Skin epidermis (tissue), 12 donors: ENCODE data around the gene OTOF.

Source experiments
- H3K27ac ChIP-seq, 21 experiments: fragments of 200-600 bp; sonication (generic) in 11 of 21; one replicate each; pipeline ENCODE4 v1.5.0; 2020; ENCODE audit warnings: mild to moderate bottlenecking in 3 of 21, inconsistent platforms in 2 of 21, moderate library complexity in 2 of 21
- H3K4me3 ChIP-seq, 7 experiments: fragments of 200-600 bp; sonication (generic) in 2 of 7; one replicate each; pipeline ENCODE4 v1.5.0; 2020; ENCODE audit warnings: inconsistent platforms in 2 of 7, mild to moderate bottlenecking in 2 of 7, moderate library complexity in 1 of 7

OTOF gene

DNA sequence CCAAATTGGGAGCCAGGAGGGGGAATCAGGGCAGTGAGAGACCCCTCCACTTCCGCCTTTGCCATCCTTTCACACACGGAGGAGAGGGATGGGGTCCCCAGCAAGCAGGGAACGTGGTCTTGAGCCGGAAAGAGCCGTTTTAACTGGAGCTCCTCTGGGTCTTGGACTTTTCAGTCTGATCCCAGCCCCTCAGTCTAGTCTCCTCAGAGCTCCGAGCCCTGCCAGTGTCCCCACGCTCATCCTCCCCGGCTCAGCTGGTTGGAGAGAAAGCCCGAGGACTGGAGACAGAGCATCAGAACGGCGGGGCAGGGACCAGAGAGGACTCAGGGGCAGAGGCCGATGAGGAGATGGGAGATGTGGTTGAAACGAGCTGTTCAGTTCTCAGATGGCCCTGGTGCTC lies 26.1 kb upstream of the OTOF start:
- peak overlapping the region in 5 of 7 experiments; percentile 22 to 42 (median 32) for H3K4me3 ChIP-seq
- H3K27ac ChIP-seq, result no peak overlapping the region

DNA sequence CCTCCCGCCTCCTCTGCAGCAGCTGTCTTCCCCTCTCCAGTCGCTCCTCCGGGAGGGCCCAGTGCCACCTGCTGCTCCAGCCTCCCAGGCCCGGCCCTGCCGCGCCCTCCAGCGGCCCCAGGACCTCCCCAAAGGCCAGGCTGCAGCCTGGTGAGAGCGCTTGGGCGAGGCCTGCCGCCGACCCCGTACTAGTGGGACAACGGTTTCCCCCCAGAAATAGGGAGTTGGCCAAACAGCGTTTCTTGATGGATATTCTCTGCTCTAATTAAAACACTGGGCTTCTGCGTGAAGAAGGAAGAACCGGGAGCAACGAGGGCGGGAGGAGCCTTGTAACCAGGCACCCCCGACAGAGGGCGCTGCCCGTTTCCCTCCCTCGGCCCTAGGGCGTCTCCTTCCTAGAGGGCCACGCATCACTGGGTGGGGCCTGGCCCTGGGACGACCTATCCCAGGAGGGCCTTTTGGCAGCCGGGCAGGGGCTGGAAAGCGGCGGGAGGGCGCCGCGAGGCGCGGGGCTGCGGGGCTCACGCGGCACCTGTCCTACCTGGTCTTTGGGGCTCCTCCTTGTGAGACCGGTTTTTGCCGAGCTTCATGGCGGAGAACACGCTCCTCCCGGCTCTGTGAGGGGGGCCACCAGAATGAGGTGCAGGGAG lies 25.4 kb upstream of the OTOF start:
- H3K27ac ChIP-seq, result peak overlapping the region in 1 of 21 experiments; percentile 37
- H3K4me3 ChIP-seq, result peak overlapping the region; percentile 22 to 42 (median 32)

DNA sequence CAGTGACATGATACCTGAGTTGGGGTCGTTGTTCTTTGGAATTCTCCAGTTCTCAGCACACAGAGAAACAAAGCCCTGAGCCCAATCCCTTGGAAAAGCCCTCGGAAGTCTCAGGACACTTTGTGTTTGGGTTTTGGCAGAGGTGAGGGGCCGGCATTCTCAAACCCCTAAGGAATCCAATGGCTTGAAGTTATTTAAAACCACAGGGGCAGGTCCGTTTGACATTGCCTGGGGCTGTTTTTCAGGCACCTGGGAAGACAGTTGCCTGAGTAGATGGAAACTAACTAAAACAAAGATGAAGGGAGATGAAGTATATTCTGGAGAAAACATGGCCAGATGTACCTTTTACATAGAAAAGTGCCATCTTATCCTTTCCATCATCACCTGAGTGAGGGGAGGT lies 22.5 kb upstream of the OTOF start:
- Histone ChIP-seq H3K4me3 (no peak overlapping the region), H3K27ac (no peak overlapping the region)

DNA sequence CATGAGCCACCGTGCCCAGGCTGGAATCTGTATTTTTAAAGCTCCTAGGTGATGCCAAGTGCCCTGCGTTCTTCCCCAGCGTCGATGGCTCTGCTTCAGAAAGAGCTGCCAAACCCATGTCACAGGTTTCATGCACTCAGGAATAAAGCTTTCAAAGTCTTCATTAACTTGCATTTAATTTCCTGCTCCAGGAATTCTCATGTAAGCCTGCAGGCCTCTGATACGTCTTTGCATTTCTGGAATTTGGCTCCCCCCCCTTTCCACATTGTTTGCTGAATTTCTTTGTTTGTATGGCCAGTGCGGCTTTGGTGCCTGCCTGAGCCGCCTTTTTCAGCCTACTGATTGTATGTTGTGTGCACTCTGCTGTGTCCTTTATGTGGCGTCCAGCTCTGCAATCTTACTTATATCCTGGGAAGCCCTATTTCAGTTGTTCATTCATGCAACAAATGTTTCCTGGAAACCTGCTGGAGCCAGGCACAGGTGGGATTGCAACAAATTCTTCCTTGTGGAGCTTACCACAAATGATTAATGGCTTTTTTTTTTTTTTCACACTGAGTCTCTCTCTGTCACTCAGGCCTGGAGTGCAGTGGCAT lies 17.9 kb upstream of the OTOF start:
- no peak overlapping the region for H3K4me3 ChIP-seq
- H3K27ac ChIP-seq, result no peak overlapping the region

DNA sequence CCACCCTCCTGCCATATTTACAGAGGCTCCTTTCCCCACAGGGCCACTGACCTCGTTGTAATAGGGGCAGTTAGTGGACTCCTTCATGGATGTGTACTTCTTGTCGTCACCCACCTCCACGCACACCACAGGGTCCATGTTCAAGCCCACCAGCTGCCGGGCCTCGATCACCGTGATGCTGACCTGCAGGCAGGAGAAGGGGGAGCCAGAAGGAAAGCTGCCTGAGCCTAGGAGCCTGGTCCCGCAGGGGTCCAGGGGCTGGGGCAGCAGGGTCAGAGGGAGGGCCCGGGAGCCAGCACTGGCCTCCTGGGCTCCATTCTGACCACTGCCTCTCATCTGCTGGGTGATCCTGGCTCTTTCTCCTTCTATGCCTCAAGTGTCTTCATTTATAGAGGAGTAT lies 17.0 kb upstream of the OTOF start:
- no peak overlapping the region for H3K4me3 ChIP-seq
- H3K27ac ChIP-seq, result no peak overlapping the region

DNA sequence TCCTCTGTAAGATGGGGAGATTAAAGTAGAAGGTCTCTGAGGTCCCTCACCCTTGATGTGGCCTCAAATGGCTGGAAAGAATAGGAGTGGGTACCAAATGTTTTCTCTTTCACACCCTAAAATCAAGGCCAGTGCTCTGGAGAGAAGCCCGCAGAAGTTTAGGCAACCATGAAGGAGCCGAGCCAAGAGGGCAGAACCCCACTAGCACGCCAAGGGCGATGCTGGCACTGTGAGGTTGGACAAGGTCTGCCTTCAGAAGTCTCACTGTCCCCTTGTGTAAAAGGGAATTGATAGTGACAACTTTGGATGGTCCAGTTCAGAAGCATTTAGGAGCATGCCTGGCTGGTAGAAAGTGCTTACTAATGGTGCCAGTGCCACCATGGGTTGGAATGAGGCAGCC lies 16.3 kb upstream of the OTOF start:
- Histone ChIP-seq H3K27ac (no peak overlapping the region), H3K4me3 (no peak overlapping the region)

DNA sequence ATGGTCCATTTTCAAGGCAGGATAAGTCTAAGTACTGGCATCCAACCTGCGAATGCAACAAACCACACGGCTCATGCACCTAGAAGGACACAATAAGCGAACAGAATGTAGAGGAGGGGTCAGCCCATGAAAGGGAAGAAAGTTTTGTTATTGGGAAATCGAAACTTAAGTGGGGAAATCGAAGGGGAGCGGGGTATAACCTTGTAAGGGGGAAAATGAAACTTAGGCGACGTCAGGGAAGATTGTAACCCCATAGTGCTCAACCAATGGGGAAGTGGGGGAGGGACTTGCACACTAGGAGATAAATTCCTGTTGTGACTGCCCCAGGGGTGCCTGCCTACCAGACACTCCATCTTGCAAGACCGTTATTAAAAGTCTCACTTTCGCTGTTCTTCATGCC lies 15.6 kb upstream of the OTOF start:
- Histone ChIP-seq H3K27ac (no peak overlapping the region), H3K4me3 (no peak overlapping the region)

DNA sequence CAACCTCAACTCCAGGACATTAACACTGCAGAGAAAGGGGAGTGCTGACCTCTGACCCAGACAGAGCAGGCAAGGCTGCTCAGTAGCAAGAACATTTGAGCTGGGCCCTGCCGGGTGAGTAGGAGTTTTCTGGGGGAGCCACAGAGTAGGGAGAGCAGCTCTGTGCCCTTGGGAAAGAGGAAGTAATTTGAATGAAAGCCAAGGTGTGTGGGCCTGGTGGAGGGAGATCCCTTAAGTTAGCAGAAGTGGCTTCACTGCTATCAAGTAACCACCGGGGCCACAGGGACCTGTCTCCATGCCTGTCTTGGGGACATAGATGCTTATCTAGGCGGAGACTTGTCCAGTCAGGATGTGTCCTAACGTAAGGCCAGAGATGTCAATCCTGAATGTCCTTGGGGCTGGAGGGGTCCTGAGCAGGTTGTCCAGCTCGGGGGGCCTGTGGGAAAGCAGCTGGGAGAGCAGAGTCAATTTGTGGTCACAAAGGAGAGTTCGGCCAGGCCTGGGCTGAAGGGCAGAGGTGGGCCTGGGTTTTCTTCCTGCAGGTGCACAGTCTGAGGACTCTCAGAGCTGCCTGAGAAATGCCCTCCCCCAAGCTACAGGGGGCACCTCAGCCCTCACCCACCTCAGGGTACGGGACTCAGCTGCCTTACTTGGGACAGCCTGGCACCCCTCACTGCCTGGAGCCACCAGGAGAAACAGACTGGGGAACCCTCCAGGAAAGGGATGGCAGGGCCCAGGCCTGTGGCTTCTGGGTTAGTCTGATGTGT lies 15.0 kb upstream of the OTOF start:
- no peak overlapping the region for H3K4me3 ChIP-seq

DNA sequence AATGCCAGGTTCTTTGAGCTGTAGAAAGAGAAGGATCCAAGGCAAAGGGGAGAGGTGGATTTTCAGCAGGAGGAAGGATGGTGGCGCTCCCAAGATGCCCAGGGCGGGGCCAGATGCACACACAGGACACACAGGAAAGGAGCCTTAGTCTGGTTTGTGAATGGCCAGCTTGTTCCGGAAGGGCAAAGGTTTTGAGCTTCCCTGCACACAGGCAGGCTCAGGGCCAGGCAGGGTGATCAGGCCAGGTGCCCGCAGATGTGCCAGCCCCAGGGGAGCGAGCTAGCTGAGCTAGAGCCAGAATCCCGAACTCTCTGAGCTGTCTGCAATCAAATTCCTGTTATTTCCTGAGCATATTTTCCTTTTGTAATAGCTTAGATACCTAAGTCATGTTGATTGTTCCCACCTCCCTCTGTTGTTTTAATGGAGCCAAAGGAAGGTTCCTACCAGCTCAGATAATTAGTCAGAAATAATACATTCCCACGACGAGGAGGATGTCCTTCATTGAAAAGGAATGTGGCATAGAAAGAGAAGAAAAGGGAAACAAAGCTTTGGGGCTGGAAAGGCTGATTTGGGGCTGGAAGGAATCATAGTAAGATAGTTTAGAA lies 13.7 kb upstream of the OTOF start:
- H3K4me3 ChIP-seq, result no peak overlapping the region
- H3K27ac ChIP-seq, result no peak overlapping the region

More for the DNA sequence above, 15.0 kb upstream of the OTOF start:
- peak overlapping the region in 1 of 21 experiments; percentile 16 for H3K27ac ChIP-seq

DNA sequence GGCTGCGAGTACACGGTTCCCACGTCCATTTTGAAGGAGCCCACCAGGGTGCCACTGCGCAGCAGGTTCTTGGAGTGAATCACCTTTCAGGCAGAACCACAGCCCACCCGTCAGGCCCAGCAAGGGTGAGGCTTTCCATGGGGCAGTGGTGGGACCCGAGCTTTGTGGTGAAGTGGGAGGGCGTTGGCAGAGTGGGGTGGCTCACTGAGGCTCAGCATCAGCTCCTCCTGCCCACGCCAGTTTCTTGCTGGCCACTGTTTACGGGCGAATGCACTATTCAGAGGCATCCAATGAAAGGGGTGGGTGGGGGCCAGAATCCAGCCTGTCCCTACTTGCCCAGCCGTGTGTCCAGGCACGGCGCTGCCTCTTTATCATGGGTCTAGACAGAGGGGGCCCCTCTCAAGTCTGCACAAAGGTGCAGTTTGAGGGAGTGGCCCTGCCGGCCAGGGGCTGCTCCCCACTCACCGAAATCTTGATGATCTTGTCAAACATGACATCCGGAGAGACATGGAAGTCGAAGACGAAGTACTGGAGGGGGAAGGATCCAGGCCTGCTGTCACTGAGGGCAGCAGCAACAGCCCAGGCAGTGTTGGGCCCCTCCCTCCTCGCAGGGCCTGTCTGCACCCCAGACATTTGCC lies 11.4 kb upstream of the OTOF start:
- no peak overlapping the region for H3K4me3 ChIP-seq
- H3K27ac ChIP-seq, result no peak overlapping the region

DNA sequence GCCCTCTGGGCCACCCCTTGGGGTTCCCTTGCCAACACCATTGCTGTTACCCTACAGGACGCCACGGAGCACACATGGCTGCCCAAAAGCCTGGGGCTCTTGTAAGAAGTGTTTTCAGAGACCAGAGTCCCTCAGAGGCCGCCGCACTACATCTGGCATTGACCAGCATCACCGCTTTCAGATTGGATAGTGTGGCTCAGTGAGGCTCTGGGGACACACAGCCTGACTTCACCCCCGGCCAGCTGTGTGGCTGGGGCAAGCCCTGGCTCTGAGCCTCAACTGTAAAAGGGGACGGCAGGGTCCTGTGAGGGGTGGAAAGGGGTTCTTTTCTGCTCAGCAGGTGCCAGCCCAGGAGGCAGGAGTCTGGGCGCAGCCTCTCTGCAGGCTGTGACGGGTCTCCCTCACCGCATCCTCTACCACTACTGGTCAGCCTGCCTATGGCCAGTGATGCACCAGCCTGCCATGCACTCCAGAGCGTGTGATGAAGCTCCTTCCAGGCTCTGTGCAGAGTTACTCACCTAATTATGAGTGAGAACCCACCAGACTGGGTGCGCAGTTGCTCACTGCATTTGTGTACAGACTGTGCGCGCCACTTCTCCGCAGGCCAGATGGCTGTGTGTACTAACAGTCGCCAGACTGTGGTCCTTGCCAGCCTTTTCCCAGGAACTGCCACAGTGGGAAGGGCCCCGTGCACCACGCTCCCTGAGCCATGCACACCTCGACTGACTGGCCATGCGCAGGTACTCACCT lies 10.7 kb upstream of the OTOF start:
- no peak overlapping the region for H3K4me3 ChIP-seq
- no peak overlapping the region for H3K27ac ChIP-seq

DNA sequence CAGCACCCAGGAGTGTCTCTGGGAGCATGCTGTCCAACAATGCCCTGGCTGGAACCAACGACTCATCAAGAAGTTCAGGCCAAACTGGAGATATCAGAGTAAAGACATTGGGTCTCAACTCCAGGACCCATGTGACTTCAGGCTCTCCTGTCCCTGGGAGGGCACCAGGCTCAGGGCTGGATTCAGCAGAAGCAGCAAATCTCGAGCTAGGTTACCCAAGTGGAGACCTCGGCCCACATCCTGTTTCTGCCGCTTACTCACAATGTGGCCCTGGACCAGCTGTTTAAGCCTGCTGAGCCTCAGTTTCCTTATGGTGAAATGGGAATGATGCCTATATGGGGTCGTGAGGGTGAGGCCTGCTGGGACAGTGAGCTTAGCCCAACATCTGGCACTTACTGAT lies 9.3 kb upstream of the OTOF start:
- Histone ChIP-seq H3K4me3 (no peak overlapping the region), H3K27ac (no peak overlapping the region)

DNA sequence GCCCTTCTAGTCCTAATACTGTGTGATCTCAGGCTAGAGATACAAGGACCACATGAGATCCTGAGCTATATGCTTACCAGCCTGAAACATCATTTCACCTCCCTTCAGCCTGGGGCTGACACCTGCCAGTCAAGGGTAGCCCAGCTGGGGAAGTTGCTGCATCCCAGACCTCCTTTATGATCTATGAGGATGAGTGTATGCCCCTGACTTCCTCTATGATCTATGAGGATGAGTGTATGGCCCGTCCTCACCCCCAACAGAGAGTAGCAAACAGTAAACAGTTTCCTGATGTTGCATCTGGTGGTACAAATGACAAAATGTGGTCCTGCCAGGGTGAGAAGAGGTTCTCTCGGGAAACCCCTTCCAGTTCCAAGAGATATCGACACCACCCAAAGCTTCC lies 8.9 kb upstream of the OTOF start:
- H3K27ac ChIP-seq, result no peak overlapping the region
- no peak overlapping the region for H3K4me3 ChIP-seq

DNA sequence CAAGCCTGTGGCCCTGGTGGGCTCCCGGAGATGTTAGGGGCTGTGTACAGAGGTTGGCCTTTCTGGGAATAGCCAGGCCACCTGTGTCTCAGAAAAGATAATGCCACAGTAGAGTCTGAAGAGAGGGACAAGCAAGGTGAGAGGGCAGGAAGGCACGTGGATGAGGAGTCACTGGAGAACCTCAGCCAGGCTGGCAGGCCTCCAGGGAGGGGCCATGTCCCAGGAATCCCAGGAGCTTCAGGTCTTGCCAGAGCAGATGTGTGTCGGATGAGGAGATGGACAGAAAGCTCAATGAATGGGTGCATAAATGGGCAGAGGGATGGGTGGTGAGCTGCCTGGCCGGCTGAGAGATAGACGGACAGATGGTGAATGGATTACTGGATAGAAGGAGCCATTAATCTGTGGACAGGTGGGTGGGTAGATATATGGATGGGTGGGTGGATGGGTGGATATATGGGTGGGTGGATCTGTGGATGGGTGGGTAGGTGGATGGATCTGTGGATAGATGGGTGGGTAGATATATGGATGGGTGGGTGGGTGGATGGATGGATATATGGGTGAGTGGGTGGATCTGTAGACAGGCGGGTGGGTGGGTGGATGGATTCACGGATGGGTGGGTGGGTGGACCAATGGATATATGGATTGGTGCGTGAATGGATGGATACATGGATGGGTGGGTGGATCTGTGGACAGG lies 7.9 kb upstream of the OTOF start:
- Histone ChIP-seq H3K27ac (no peak overlapping the region), H3K4me3 (no peak overlapping the region)

DNA sequence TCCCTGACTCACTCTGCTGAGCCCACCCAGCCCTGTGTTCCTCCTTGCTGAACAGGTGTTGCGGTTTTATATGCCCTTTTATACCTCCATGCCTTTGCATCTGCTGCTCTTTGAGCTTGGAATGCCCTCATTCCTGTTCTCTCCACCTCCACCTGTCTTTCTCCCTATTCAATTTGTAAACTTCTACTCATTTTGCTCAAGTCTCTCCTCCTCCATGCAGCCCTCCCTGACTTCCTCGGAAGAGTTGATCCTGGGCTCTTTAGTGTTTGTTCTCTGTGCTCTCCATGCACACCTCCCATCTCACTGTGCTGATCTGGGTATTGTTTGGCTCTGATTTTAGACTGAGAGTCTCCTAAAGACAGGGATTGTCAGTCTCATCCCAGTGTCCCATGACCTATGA lies 7.2 kb upstream of the OTOF start:
- no peak overlapping the region for H3K27ac ChIP-seq
- H3K4me3 ChIP-seq, result no peak overlapping the region

DNA sequence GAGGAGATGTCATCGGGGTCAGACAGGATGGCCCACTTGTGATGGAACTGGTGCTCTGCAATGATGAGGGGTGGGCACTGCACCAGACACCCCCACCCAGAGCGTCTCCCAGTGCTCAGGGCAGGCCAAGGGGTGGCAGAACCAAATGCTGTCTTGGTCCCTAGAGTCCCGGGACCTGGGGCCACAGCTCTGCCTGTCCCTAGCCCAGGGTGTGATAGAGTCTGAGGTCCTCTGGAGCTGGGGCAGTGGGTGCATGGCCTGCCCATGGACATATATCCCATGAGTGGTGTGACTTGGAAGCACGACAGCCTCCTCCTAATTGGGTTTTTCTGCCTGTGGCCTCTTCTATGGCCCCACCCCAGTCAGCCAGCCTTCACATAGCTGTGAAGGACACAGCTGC lies 6.7 kb upstream of the OTOF start:
- no peak overlapping the region for H3K27ac ChIP-seq

DNA sequence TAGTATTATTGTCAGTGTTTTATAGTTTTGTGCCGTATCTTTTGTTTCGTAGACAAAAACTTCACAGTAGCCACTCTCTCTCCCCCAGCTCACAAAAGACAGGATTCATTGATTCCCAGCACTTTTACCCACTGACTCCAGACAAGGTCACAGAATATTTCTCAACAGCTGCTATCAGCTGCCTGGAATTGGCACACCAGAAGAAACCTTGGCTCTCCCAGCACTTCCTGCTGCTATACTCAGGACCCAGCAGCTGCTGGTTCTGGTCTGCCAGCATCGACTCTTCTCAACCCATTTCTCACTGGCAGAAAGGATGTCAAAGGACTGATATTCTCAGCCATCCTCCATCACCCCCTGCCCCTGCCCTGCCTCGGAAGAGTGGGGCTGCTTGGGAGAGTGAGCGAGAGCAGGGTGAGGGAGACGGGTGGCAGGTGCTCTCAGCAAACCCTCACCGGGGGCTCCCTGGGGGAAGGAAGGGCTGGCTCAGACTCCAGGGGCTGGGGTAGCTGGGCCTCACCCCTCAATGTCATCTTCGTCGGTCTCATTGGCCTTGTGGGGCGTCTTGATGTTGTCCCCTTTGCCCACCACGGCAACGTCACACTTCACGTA lies 6.1 kb upstream of the OTOF start:
- Histone ChIP-seq H3K27ac (no peak overlapping the region), H3K4me3 (no peak overlapping the region)

More for the DNA sequence above, 6.7 kb upstream of the OTOF start:
- no peak overlapping the region for H3K4me3 ChIP-seq

DNA sequence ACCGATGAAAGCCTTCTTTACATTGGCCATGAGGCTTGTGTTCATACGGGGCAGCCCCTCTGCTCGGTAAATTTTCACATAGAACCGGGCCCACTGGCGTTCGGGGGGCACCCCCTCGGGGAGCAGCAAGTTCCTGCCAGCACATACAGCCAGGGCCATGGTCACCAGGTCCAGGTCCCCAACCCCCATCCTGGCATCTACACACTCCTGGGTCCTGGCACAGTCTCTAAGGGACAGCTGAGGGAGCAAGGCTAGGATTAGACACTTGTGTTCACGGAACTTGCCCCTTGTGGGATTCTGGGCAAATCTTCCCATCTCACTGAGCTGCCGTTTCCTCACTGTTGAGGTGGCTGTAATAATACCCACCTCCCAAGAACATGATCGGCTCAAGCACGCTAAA lies 5.6 kb upstream of the OTOF start:
- no peak overlapping the region for H3K4me3 ChIP-seq
- H3K27ac ChIP-seq, result no peak overlapping the region

DNA sequence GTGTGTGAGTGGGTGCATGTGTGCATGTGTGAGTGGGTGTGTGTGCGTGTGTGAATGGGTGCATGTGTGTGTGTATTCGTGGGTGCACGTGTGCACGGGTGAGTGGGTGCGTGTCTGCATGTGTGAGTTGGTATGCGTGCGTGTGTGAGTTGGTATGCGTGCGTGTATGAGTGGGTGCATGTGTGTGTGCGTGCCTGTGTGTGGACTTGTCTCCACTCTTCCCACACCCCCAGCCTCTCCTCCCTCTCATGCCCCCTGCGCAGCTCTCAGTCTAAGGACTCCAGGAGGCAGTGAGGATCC lies 5.1 kb upstream of the OTOF start:
- no peak overlapping the region for H3K4me3 ChIP-seq
- H3K27ac ChIP-seq, result no peak overlapping the region
